T-cell (primary cell): Measurements from ENCODE around the gene PIP5K1C. TPM values are rescaled to one million over a fixed set of nuclear protein-coding genes. Genes with fewer than 3 reads are reported as not detected.

ENCODE experiments used
- ATAC-seq, 4 experiments: fragments of 200-7000 bp in 3 of 4; fragments of 150-1000 bp in 1 of 4; cut with Tn5 transposase; replicated peaks in 1 of 4; 1 replicate in 3 of 4; 2 replicates in 1 of 4; pipeline ENCODE4 v1.10.0; 2021; ENCODE audit warnings: moderate library complexity in 3 of 4, mild to moderate bottlenecking in 2 of 4, moderate number of reproducible peaks in 1 of 4
- CTCF ChIA-PET, 2 donors: fragments of 300-600 bp; sonication (Branson Sonifier 250); formaldehyde crosslinking; loops; one replicate each; lab custom pipeline; 2022; ENCODE audit warnings: antibody characterized with exemption in 2 of 2; lab: Charles Lee
- POLR2A ChIA-PET, 2 donors: fragments of 300-600 bp; sonication (Branson Sonifier 250); formaldehyde crosslinking; loops; one replicate each; lab custom pipeline; 2022; ENCODE audit warnings: antibody characterized with exemption in 2 of 2; lab: Charles Lee
- DNase-seq, 35 experiments: peaks; one replicate each; pipeline versions ENCODE4 v3.0.0 to v3.0.0-alpha.2; 2013 to 2023
- H3K27ac ChIP-seq: one replicate; pipeline ENCODE4 v1.5.1; 2013; ENCODE audit warnings: low read length
- H3K27me3 ChIP-seq, 2 experiments: replicated peaks in 1 of 2; 1 replicate in 1 of 2; 2 replicates in 1 of 2; pipeline versions ENCODE4 v1.6.1 to v1.7.0; 2013; ENCODE audit warnings: low read length in 1 of 2, mixed read lengths in 1 of 2; ENCODE audit not compliant: control insufficient read depth in 2 of 2, insufficient read depth in 2 of 2; ENCODE audit errors: extremely low read depth in 1 of 2
- H3K36me3 ChIP-seq, 2 donors: 1 replicate in 1 of 2; 2 replicates in 1 of 2; pipeline versions ENCODE4 v1.6.1 to v1.7.0; 2013; ENCODE audit warnings: low read length in 1 of 2; ENCODE audit not compliant: control insufficient read depth in 2 of 2, insufficient read depth in 1 of 2; ENCODE audit errors: extremely low read depth in 1 of 2
- H3K4me1 ChIP-seq, 2 experiments: 1 replicate in 1 of 2; 2 replicates in 1 of 2; pipeline versions ENCODE4 v1.6.1 to v1.7.0; 2013; ENCODE audit warnings: low read length in 2 of 2, mixed read lengths in 1 of 2; ENCODE audit not compliant: insufficient read depth in 2 of 2, control insufficient read depth in 1 of 2; ENCODE audit errors: extremely low read depth in 1 of 2
- H3K4me3 ChIP-seq, 2 donors: 1 replicate in 1 of 2; 2 replicates in 1 of 2; pipeline versions ENCODE4 v1.5.1 to v1.7.0; 2013; ENCODE audit warnings: mild to moderate bottlenecking in 2 of 2, low read length in 1 of 2, moderate library complexity in 1 of 2; ENCODE audit not compliant: control insufficient read depth in 1 of 2; ENCODE audit errors: extremely low read depth in 1 of 2
- H3K9me3 ChIP-seq: 2 replicates; pipeline ENCODE4 v1.7.0; 2013
- H3K27ac Mint-ChIP-seq, 2 donors: one replicate each; pipeline ENCODE4 v1.8.0; 2020 to 2021; ENCODE audit warnings: mild to moderate bottlenecking in 2 of 2, mixed read lengths in 2 of 2
- H3K27me3 Mint-ChIP-seq, 2 donors: one replicate each; pipeline ENCODE4 v1.8.0; 2021 to 2022; ENCODE audit warnings: mixed read lengths in 2 of 2
- H3K36me3 Mint-ChIP-seq: one replicate; pipeline ENCODE4 v1.8.0; 2021; ENCODE audit warnings: mixed read lengths
- H3K4me1 Mint-ChIP-seq, 3 donors: one replicate each; pipeline ENCODE4 v1.8.0; 2020 to 2022; ENCODE audit warnings: mixed read lengths in 3 of 3, mild to moderate bottlenecking in 1 of 3
- H3K4me3 Mint-ChIP-seq, 3 donors: one replicate each; pipeline ENCODE4 v1.8.0; 2020 to 2022; ENCODE audit warnings: mild to moderate bottlenecking in 3 of 3, mixed read lengths in 3 of 3, moderate library complexity in 3 of 3
- H3K9me3 Mint-ChIP-seq, 3 donors: one replicate each; pipeline ENCODE4 v1.8.0; 2020 to 2022; ENCODE audit warnings: mixed read lengths in 3 of 3
- whole genome bisulfite sequencing: methylation state at CpG from one replicate; pipeline ENCODE4 v1.1.5; 2013; ENCODE audit warnings: missing lambda C conversion rate; ENCODE audit not compliant: insufficient coverage; 5-methylcytosine and 5-hydroxymethylcytosine counted together
- total RNA-seq, 35 experiments: library from RNA in 6 of 35; stranded (reverse) in 6 of 35; fragments of 120-200 nt in 1 of 35; gene quantifications; one replicate each; pipeline versions ENCODE4 v1.2.1 to v1.2.4 and lab custom pipeline; 2013 to 2026

Gene PIP5K1C
- total RNA-seq, 5 donors from 2014 or later (not counting 1 experiment from before 2014, with no cell fraction given) = 25.6 to 35.0 (median 32.1) TPM

DNA sequence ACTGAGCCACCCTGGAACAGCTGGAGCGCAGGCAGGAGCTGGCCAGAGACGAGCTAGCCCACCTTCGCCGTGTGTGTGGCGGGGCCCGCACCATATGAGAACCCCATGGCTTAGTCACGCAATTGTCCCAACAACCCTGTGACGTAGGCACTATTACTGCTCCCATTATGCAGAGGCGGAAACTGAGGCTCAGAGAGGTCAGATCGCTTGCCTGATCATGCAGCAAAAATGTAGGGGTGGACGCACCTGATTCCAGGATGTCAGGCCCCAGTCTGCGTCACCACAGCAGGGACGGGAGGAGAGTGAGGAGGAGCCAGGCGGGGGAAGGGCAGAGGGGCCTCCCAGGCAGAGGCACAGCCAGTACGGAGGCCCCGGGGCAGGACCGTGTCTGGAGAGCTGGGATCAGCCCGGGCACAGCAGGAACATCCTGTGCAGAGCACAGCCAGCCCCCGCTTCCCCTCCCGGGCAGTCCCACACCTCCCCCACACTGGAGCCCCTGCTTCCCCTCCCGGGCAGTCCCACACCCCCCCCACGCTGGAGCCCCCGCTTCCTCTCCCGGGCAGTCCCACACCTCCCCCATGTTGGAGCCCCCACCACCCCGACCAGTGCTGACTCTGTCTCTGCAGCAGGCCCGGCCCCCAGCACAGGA, 16.7 kb downstream of the PIP5K1C start:
- no peak for ATAC-seq
- Histone ChIP-seq H3K36me3 (peaks cover 6 to 8% of the 10 kb centered on the region in 2 donors), H3K27ac (no peak overlapping the region), H3K4me3 (no peak overlapping the region), H3K9me3 (no peaks in the 10 kb centered on the region), H3K27me3 (no peaks in the 10 kb centered on the region), H3K4me1 (peaks cover 0 to 18% of the 10 kb centered on the region in 2 experiments)
- Mint-ChIP-seq H3K27me3 (no peaks in the 10 kb centered on the region), H3K36me3 (peaks cover 9% of the 10 kb centered on the region), H3K27ac (no peak overlapping the region), H3K4me1 (peaks cover 12 to 18% (median 17%) of the 10 kb centered on the region in 3 donors), H3K9me3 (no peaks in the 10 kb centered on the region), H3K4me3 (no peak overlapping the region)
- 77% methylated on average over 21 of the region's 26 CpGs for WGBS
- POLR2A ChIA-PET = no interaction called here
- DNase-seq = no peak
- CTCF ChIA-PET = interaction anchor here in 1 of 2 donors (0.5 kb wide), 1 partner anchor 1845 kb away, joined by 3 read pairs; no protein-coding TSS in a partner anchor

DNA sequence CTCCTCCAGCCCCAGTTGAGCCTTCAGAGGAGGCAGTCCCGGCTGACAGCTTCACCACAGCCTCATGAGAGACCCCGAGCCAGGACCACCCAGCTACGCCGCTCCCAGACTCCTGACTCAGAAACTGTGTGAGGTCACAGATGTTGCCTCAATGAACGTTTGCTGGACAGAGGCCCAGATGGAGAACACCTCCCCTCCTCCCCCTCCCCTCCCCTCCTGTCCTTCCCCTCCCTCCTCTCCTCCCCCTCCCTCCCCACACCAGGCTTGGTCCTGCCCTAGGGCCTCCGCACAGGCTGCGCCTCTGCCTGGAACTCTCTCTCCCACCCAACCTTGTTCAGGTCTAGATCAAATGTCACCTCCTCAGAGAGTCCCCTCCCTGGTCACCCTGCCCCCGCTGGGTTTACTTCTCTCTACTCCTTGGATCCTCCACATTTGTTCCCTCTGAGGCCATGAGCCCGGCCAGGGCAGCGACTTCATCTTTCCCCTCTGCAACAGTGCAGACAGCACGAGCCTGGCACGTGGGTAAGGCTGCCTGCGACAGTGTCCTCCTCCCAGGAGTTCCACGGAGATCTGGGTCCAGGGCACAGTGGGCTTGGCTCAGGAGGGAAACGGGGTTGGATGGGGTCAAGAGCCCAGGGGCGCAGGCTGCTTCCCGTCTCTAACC, 17.4 kb downstream of the PIP5K1C start:
- H3K27me3 Mint-ChIP-seq = no peaks in the 10 kb centered on the region
- peaks cover 8 to 14% (median 14%) of the 10 kb centered on the region in 3 donors for H3K4me1 Mint-ChIP-seq
- H3K27ac ChIP-seq = no peak overlapping the region
- ATAC-seq (no peak), DNase-seq (no peak)
- no peak overlapping the region for H3K27ac Mint-ChIP-seq
- peaks cover 6 to 8% of the 10 kb centered on the region in 2 donors for H3K36me3 ChIP-seq
- H3K9me3 Mint-ChIP-seq = no peaks in the 10 kb centered on the region
- no peaks in the 10 kb centered on the region for H3K27me3 ChIP-seq
- ChIA-PET POLR2A (no interaction called here), CTCF (interaction anchor here in 1 of 2 donors (0.5 kb wide), 1 partner anchor 1844 kb away, joined by 3 read pairs; no protein-coding TSS in a partner anchor)
- H3K4me3 Mint-ChIP-seq = no peak overlapping the region
- H3K4me1 ChIP-seq = peaks cover 0 to 12% of the 10 kb centered on the region in 2 experiments
- peaks cover 9% of the 10 kb centered on the region for H3K36me3 Mint-ChIP-seq
- H3K4me3 ChIP-seq = no peak overlapping the region
- WGBS = 96% methylated on average over 10 of the region's 17 CpGs
- H3K9me3 ChIP-seq = no peaks in the 10 kb centered on the region

DNA sequence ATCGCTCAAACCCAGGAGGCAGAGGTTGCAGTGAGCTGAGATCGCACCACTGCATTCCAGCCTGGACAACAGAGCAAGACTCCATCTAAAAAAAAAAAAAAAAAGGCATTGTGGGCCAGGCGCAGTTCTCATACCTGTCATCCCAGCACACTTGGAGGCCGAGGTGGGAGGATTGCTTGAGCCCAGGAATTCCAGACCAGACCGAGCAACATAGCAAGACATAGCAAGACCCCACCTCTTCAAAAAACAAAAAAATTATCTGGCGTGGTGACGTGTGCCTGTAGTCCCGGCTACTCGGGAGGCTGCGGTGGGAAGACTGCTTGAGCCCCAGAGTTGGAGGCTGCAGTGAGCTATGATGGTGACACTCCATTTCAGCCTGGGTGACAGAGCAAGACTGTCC, 18.0 kb downstream of the PIP5K1C start:
- WGBS = 100% methylated on average over 2 of the region's 10 CpGs
- CTCF ChIA-PET = no interaction called here
- DNase-seq = no peak
- H3K27me3 ChIP-seq = no peaks in the 10 kb centered on the region
- Mint-ChIP-seq H3K27ac (no peak overlapping the region), H3K4me1 (peaks cover 6 to 15% (median 12%) of the 10 kb centered on the region in 3 donors), H3K36me3 (peaks cover 9% of the 10 kb centered on the region), H3K9me3 (no peaks in the 10 kb centered on the region), H3K4me3 (no peak overlapping the region), H3K27me3 (no peaks in the 10 kb centered on the region)
- H3K4me3 ChIP-seq = no peak overlapping the region
- H3K9me3 ChIP-seq = no peaks in the 10 kb centered on the region
- H3K36me3 ChIP-seq = peaks cover 6 to 8% of the 10 kb centered on the region in 2 donors
- peaks cover 0 to 8% of the 10 kb centered on the region in 2 experiments for H3K4me1 ChIP-seq
- no peak for ATAC-seq
- no peak overlapping the region for H3K27ac ChIP-seq
- POLR2A ChIA-PET = no interaction called here

DNA sequence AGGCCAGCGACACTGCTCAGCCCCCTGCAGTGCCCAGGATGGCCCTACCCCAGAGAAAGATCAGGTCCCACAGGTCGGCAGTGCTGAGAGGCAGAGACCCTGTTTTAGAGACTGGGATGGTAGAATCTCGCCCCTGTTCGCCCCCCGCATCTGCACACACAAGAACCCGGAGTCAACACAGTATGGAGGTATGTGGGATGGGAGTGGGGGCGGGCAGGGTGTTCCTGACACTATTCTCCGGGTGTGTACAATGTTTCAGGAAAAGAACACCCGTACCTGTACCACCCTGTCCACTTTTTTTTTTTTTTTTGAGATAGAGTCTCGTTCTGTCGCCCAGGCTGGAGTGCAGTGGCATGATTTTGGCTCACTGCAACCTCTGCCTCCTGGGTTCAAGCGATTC, 19.3 kb downstream of the PIP5K1C start:
- Mint-ChIP-seq H3K27ac (no peak overlapping the region), H3K4me3 (no peak overlapping the region), H3K36me3 (peaks cover 9% of the 10 kb centered on the region), H3K27me3 (no peaks in the 10 kb centered on the region), H3K4me1 (peaks cover 0 to 16% (median 11%) of the 10 kb centered on the region in 3 donors), H3K9me3 (no peaks in the 10 kb centered on the region)
- H3K27ac ChIP-seq = no peak overlapping the region
- ChIA-PET CTCF (no interaction called here), POLR2A (no interaction called here)
- H3K27me3 ChIP-seq = no peaks in the 10 kb centered on the region
- no peaks in the 10 kb centered on the region for H3K9me3 ChIP-seq
- H3K36me3 ChIP-seq = peaks cover 6 to 8% of the 10 kb centered on the region in 2 donors
- ATAC-seq = no peak
- WGBS = 83% methylated on average over 2 of the region's 12 CpGs
- peaks cover 0 to 14% of the 10 kb centered on the region in 2 experiments for H3K4me1 ChIP-seq
- H3K4me3 ChIP-seq = no peak overlapping the region
- no peak for DNase-seq

DNA sequence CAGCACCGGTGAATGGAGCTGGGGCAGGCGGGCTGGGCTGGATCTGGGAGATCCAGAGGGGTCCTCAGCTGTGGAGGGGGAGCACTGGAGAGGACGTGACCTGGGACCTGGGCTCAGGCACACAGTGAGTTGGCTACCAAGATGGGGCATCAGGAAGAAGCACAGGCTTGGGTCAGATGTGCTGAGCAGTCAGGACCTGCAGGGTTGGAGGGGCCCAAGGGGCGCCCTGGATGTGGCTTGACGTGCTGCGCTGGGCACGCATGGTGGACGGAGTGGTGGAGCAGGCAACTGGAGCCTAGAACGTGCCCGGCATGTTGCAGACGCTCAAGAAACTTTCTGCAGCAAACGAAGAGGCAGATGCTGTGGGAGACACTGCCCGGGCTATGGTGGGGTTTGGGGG, 20.7 kb downstream of the PIP5K1C start:
- peaks cover 12% of the 10 kb centered on the region for H3K36me3 Mint-ChIP-seq
- Histone ChIP-seq H3K36me3 (peaks cover 6 to 8% of the 10 kb centered on the region in 2 donors), H3K4me3 (no peak overlapping the region), H3K9me3 (no peaks in the 10 kb centered on the region), H3K27ac (no peak overlapping the region), H3K27me3 (no peaks in the 10 kb centered on the region), H3K4me1 (peaks cover 0 to 15% of the 10 kb centered on the region in 2 experiments)
- POLR2A ChIA-PET = no interaction called here
- no peak for ATAC-seq
- peaks cover 0 to 17% (median 11%) of the 10 kb centered on the region in 3 donors for H3K4me1 Mint-ChIP-seq
- WGBS = 90% methylated on average over 13 of the region's 13 CpGs
- no peak for DNase-seq
- no peaks in the 10 kb centered on the region for H3K27me3 Mint-ChIP-seq
- no peak overlapping the region for H3K4me3 Mint-ChIP-seq
- no peaks in the 10 kb centered on the region for H3K9me3 Mint-ChIP-seq
- CTCF ChIA-PET = no interaction called here
- H3K27ac Mint-ChIP-seq = no peak overlapping the region

DNA sequence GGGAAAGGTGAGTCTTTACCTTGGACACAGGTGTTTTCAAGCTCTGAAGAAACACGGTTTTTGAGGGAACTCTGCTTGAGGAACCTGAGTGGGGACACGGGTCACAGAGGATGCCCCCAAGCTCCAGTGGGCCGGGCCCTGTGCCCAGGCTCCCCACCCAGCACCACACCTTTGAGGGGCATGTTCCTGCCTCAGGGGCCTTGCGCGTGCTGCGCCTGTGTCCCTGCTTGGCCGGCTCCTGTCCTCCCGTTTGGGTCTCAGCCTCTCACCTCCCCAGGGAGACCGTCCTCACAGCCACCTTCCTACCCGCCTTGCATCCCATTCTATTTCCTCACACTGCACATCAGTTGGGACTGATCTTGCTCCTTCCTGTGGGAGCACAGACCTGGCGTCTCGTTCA, 21.1 kb downstream of the PIP5K1C start:
- no peaks in the 10 kb centered on the region for H3K9me3 ChIP-seq
- POLR2A ChIA-PET = no interaction called here
- H3K36me3 Mint-ChIP-seq = peaks cover 9% of the 10 kb centered on the region
- no peaks in the 10 kb centered on the region for H3K27me3 Mint-ChIP-seq
- DNase-seq = no peak
- no peaks in the 10 kb centered on the region for H3K9me3 Mint-ChIP-seq
- H3K4me3 ChIP-seq = no peak overlapping the region
- CTCF ChIA-PET = interaction anchor here in 1 of 2 donors (0.6 kb wide), 1 partner anchor 11 kb away, joined by 3 read pairs; no protein-coding TSS in a partner anchor
- ATAC-seq = no peak
- WGBS = 89% methylated on average over 9 of the region's 12 CpGs
- H3K4me1 Mint-ChIP-seq = peaks cover 0 to 16% (median 10%) of the 10 kb centered on the region in 3 donors
- H3K4me1 ChIP-seq = peaks cover 0 to 15% of the 10 kb centered on the region in 2 experiments
- H3K27ac ChIP-seq = no peak overlapping the region
- H3K4me3 Mint-ChIP-seq = no peak overlapping the region
- no peaks in the 10 kb centered on the region for H3K27me3 ChIP-seq
- peaks cover 4 to 8% of the 10 kb centered on the region in 2 donors for H3K36me3 ChIP-seq
- H3K27ac Mint-ChIP-seq = no peak overlapping the region
